ENCODE data around the gene CACHD1.

CACHD1 gene

GRCh38 chr1:64550510-64550909, 80.6 kb downstream of the CACHD1 start:
- no peak for DNase-seq (ENCODE audit: low spot score)

GRCh38 chr1:64550946-64551605, 81.1 kb downstream of the CACHD1 start:
- DNase-seq (ENCODE audit: low spot score) = no peak

- DNase-seq (ENCODE audit: low spot score) = no peak
Observed at GRCh38 chr1:64553285-64553684, 83.4 kb downstream of the CACHD1 start.

GRCh38 chr1:64555947-64556346, 86.0 kb downstream of the CACHD1 start:
- no peak for DNase-seq (ENCODE audit: low spot score)

- no peak for DNase-seq (ENCODE audit: low spot score)
Observed at GRCh38 chr1:64561993-64562392, 92.1 kb downstream of the CACHD1 start.

- DNase-seq (ENCODE audit: low spot score) = no peak
Observed at GRCh38 chr1:64563958-64564565, 94.1 kb downstream of the CACHD1 start.

GRCh38 chr1:64564891-64565290, 95.0 kb downstream of the CACHD1 start:
- DNase-seq (ENCODE audit: low spot score) = no peak

- no peak for DNase-seq (ENCODE audit: low spot score)
Observed at GRCh38 chr1:64567426-64568170, 97.7 kb downstream of the CACHD1 start.

- no peak for DNase-seq (ENCODE audit: low spot score)
Observed at GRCh38 chr1:64568171-64568450, 98.2 kb downstream of the CACHD1 start.

GRCh38 chr1:64569411-64569810, 99.5 kb downstream of the CACHD1 start:
- no peak for DNase-seq (ENCODE audit: low spot score)

- no peak for DNase-seq (ENCODE audit: low spot score)
Observed at GRCh38 chr1:64570267-64570855, 100.4 kb downstream of the CACHD1 start.

- DNase-seq (ENCODE audit: low spot score) = no peak
Observed at GRCh38 chr1:64572222-64572900, 102.4 kb downstream of the CACHD1 start.

GRCh38 chr1:64574301-64574700, 104.4 kb downstream of the CACHD1 start:
- no peak for DNase-seq (ENCODE audit: low spot score)

- DNase-seq (ENCODE audit: low spot score) = no peak
Observed at GRCh38 chr1:64575881-64576676, 106.2 kb downstream of the CACHD1 start.

GRCh38 chr1:64578270-64578973, 108.5 kb downstream of the CACHD1 start:
- DNase-seq (ENCODE audit: low spot score) = no peak

GRCh38 chr1:64579767-64580166, 109.8 kb downstream of the CACHD1 start:
- DNase-seq (ENCODE audit: low spot score) = no peak

GRCh38 chr1:64581135-64581842, 111.4 kb downstream of the CACHD1 start:
- no peak for DNase-seq (ENCODE audit: low spot score)

- no peak for DNase-seq (ENCODE audit: low spot score)
Observed at GRCh38 chr1:64581843-64582185, 111.9 kb downstream of the CACHD1 start.

- no peak for DNase-seq (ENCODE audit: low spot score)
Observed at GRCh38 chr1:64584479-64584878, 114.5 kb downstream of the CACHD1 start.

GRCh38 chr1:64588876-64589275, 118.9 kb downstream of the CACHD1 start:
- no peak for DNase-seq (ENCODE audit: low spot score)

- no peak for DNase-seq (ENCODE audit: low spot score)
Observed at GRCh38 chr1:64590316-64590715, 120.4 kb downstream of the CACHD1 start.
